SKM-1 treated with dmso at 0.1 percent for 144 hours (cell line): ENCODE measurements around the gene YDJC.
"Not testable (repeated sequence)": the region's sequence is repeated elsewhere in the genome, so short reads cannot be mapped to it uniquely, and the experiment has no call there.

Source experiments
- DNase-seq: peaks from one replicate; lab custom pipeline; 2025; ENCODE audit not compliant: unreplicated experiment; lab: John Stamatoyannopoulos, UW

The YDJC gene

GRCh38 chr22:21611210-21611977 is 18.4 kb downstream of the YDJC start:
- no peak for DNase-seq

GRCh38 chr22:21609556-21610157 is 20.2 kb downstream of the YDJC start:
- DNase-seq: not testable (repeated sequence)

GRCh38 chr22:21606775-21607174 is 23.0 kb downstream of the YDJC start:
- DNase-seq: no peak

- no peak for DNase-seq
Observed at GRCh38 chr22:21605887-21606564, 23.8 kb downstream of the YDJC start.

- DNase-seq: no peak
Observed at GRCh38 chr22:21603973-21604372, 25.8 kb downstream of the YDJC start.

GRCh38 chr22:21602579-21602978 is 27.2 kb downstream of the YDJC start:
- DNase-seq: no peak

- no peak for DNase-seq
Observed at GRCh38 chr22:21599053-21599893, 30.5 kb downstream of the YDJC start.

- DNase-seq: no peak
Observed at GRCh38 chr22:21598302-21598701, 31.5 kb downstream of the YDJC start.

GRCh38 chr22:21596356-21597135 is 33.3 kb downstream of the YDJC start:
- DNase-seq: not testable (repeated sequence)

GRCh38 chr22:21594865-21595452 is 34.9 kb downstream of the YDJC start:
- DNase-seq: no peak

GRCh38 chr22:21593406-21594232 is 36.2 kb downstream of the YDJC start:
- DNase-seq: no peak

- DNase-seq: no peak
Observed at GRCh38 chr22:21592422-21592821, 37.4 kb downstream of the YDJC start.

- DNase-seq: no peak
Observed at GRCh38 chr22:21591695-21592094, 38.1 kb downstream of the YDJC start.

- no peak for DNase-seq
Observed at GRCh38 chr22:21590809-21591641, 38.8 kb downstream of the YDJC start.

GRCh38 chr22:21589396-21589795 is 40.4 kb downstream of the YDJC start:
- no peak for DNase-seq

- DNase-seq: no peak
Observed at GRCh38 chr22:21587803-21588611, 41.8 kb downstream of the YDJC start.

GRCh38 chr22:21585389-21585788 is 44.4 kb downstream of the YDJC start:
- no peak for DNase-seq
